Measurements from ENCODE around the gene WNT11.

GRCh38 chr11:76201056-76201455 lies 5.2 kb downstream of the WNT11 start:
- TF ChIP-seq CTCF (IDR thresholded peaks at IDR 0.05) (no peak), ZFX (IDR thresholded peaks at IDR 0.05; ENCODE audit: borderline replicate concordance) (no peak)
